ENCODE results near the gene MAP3K7.

MAP3K7 gene

DNA sequence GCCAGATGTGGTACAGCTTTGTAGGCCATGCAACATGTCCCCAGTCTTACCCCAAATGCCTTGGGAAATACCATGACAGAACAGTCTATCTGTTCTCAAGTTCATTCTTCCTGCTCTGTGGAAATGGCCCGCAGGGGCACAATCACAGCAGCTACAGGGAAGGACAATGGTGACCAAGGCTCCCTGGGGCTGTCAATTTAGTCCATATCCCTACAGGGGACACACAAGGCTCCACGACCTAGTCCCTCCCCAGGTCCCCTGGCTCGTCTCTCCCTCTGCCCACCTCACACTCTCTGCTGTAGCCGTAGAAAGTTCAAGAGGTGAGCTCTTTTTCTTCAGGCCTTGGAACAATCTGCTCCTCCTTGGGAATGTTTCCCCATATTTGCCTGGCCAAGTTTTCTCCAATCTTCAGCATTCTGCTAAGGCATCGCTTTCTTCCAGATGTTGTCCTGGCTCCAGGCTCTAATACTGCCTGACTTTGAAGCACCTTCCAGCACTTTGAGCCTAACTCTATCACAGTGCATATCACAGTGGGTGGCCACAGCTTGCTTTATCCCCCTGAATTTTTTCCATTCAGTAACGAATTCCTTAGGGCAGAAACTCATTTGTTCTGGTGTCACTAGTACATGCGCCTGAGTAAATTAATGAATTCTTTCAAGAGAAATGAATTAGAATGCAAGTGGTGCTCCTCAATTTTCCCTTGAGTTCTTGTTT, 92.6 kb downstream of the MAP3K7 start:
- TF ChIP-seq, protein P1, sequence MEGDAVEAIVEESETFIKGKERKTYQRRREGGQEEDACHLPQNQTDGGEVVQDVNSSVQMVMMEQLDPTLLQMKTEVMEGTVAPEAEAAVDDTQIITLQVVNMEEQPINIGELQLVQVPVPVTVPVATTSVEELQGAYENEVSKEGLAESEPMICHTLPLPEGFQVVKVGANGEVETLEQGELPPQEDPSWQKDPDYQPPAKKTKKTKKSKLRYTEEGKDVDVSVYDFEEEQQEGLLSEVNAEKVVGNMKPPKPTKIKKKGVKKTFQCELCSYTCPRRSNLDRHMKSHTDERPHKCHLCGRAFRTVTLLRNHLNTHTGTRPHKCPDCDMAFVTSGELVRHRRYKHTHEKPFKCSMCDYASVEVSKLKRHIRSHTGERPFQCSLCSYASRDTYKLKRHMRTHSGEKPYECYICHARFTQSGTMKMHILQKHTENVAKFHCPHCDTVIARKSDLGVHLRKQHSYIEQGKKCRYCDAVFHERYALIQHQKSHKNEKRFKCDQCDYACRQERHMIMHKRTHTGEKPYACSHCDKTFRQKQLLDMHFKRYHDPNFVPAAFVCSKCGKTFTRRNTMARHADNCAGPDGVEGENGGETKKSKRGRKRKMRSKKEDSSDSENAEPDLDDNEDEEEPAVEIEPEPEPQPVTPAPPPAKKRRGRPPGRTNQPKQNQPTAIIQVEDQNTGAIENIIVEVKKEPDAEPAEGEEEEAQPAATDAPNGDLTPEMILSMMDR (IDR thresholded peaks at IDR 0.05; ENCODE audit: low read depth, low read length) = no peak

DNA sequence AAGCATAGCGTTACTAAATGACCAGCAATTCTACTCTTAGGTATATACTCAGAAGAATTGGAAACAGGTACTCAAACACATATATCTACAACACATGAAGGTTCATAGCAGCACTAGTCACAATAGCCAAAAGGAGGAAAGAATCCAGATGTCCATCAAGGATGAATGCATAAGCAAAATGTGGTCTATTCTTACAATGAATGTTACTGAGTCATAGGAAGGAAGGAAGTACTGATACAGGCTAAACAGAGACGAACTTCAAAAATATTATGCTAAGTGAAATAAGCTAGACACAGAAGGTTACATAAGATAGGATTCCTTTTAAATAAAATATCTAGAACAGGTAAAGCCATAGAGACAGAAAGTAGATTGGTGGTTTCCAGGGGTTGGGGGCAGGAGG, 93.5 kb downstream of the MAP3K7 start:
- TF ChIP-seq, protein P1 (IDR thresholded peaks at IDR 0.05; ENCODE audit: low read depth, low read length) = no peak
- no peak overlapping the region for H3K4me3 ChIP-seq (ENCODE audit: low read depth, low read length)

More for the DNA sequence above, 92.6 kb downstream of the MAP3K7 start:
- no peak overlapping the region for H3K4me3 ChIP-seq (ENCODE audit: low read depth, low read length)

DNA sequence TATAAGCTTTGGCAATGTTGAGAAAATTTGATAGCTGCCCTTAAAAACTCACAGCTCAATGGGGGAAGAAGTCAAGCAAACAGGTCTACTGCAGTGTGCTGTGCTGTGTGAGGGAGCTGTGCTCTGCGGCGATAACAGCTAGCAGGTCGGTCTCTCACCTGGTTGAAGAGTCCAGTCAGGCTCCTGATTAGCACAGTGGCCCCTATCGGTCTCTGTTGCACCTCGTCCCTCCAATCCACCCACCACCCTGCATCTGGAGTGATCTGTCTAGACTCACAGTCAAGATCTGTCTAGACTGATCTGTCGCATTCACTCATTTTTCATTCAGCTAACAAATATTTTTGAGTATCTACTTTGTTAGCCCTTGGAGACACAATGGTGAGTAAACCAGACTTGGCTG, 94.1 kb downstream of the MAP3K7 start:
- TF ChIP-seq, protein P1 (IDR thresholded peaks at IDR 0.05; ENCODE audit: low read depth, low read length) = no peak
- no peak overlapping the region for H3K4me3 ChIP-seq (ENCODE audit: low read depth, low read length)

DNA sequence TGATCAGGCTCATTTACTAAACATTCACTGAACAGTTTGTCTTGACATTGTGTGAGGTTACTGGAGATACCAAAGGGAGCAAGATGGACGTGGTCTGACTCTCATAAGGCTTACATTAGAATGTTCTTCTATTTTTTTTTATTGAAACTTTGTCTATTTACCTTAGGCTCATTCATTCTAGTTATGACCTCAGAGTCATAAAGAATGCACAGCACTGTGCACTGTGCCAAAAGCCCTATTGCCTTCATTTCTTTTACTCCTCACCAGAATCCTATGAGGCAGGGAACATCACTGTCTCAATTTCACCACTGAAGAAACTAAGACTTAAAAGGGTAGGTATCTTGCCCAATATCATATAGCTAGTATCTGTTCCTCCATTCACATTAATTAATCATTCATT, 94.5 kb downstream of the MAP3K7 start:
- H3K4me3 ChIP-seq (ENCODE audit: low read depth, low read length) = no peak overlapping the region
- TF ChIP-seq, protein P1 (IDR thresholded peaks at IDR 0.05; ENCODE audit: low read depth, low read length) = no peak

DNA sequence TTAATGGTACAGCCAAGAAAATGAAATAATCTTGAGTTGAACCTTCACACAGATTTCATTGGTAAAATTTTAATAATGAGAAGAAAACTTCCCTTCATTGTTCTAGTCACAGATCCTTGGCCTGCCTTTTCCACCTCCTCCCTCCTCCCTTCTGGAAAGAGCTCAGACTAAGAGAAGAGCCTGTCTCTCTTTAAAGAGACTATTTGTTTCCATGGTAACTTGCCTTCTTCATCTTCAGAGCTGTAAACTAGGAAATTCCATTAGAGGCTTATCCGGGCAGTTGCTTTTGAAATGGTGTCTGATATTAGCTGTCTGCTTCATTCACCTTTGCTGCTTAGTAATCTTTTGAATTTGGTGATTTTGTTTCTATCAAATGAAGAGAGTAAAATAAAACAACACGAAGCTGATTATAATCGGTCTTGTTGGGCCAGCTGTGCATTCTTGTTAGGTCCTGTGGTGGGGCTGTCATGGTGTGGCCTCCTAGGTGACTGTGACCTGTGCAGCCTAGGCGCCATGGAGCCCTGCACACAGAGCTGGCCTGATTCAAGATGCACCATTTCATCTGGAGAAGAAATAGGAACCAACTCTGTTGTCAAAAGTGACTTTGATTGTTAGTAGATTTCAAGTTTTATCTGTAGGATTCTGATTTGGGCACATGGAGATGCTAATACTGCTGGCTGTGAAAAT, 96.7 kb downstream of the MAP3K7 start:
- no peak overlapping the region for H3K4me3 ChIP-seq (ENCODE audit: low read depth, low read length)
- TF ChIP-seq, protein P1 (IDR thresholded peaks at IDR 0.05; ENCODE audit: low read depth, low read length) = no peak

DNA sequence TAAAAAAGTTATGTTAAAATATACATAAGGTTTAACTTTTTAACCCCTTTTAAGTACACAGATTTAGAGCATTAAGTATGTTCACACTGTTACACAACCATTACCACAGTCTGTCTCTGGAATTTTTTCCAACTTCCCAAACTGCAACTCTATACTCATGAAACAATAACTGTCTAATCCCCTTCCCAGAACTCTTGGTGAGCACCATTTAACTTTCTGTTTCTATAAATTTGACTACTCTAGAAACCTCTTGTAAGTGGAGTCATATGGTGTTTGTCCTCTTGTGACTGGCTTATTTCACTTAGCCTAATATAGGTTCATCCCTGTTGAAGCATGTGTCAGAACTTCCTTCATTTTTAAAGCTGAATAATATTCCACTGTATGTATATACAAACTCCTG, 98.1 kb downstream of the MAP3K7 start:
- TF ChIP-seq, protein P1 (IDR thresholded peaks at IDR 0.05; ENCODE audit: low read depth, low read length) = no peak
- no peak overlapping the region for H3K4me3 ChIP-seq (ENCODE audit: low read depth, low read length)

DNA sequence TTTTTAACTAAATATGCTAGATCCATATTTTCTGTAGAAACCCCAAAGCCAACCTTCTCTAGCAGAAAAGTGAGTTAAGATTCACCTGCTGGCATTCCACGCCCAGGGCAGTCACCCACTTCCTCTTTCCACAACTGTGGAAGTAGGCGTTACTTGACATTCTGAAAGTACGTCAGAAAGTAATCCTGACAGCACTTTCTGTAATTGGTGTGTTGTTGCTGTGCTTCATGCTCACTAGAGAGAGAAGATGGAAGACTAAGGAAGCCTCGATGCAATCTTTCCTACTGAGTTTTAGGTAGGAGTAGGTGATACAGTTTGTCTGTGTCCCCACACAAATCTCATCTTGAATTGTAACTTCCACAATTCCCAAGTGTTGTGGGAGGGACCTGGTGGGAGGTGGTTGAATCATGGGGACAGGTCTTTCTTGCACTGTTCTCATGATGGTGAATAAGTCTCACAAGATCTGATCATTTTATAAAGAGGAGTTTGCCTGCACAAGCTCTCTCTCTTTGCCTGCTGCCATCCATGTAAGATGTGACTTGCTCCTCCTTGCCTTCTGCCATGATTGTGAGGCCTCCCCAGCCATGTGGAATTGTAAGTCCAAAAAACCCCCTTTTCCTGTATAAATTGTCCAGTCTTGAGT, 101.1 kb downstream of the MAP3K7 start:
- TF ChIP-seq, protein P1 (IDR thresholded peaks at IDR 0.05; ENCODE audit: low read depth, low read length) = no peak
- H3K4me3 ChIP-seq (ENCODE audit: low read depth, low read length) = no peak overlapping the region
